Activated CD8-positive, alpha-beta memory T cell treated with anti-CD3 and anti-CD28 coated beads for 48 hours (primary cell): Measurements from ENCODE around the gene MRPL40.
A peak's percentile ranks its signal among the peaks of the same experiment; 100 is the strongest.

Experiments
- DNase-seq, 3 experiments: peaks; one replicate each; pipeline ENCODE4 v3.0.0-alpha.2; 2020; ENCODE audit warnings: low read depth in 2 of 3, low spot score in 2 of 3

Gene MRPL40

GRCh38 chr22:19461506-19461905 is 29.2 kb downstream of the MRPL40 start:
- DNase-seq = no peak

- DNase-seq = no peak
These were observed 30.7 kb downstream of the MRPL40 start for GRCh38 chr22:19463008-19463407.

DNA sequence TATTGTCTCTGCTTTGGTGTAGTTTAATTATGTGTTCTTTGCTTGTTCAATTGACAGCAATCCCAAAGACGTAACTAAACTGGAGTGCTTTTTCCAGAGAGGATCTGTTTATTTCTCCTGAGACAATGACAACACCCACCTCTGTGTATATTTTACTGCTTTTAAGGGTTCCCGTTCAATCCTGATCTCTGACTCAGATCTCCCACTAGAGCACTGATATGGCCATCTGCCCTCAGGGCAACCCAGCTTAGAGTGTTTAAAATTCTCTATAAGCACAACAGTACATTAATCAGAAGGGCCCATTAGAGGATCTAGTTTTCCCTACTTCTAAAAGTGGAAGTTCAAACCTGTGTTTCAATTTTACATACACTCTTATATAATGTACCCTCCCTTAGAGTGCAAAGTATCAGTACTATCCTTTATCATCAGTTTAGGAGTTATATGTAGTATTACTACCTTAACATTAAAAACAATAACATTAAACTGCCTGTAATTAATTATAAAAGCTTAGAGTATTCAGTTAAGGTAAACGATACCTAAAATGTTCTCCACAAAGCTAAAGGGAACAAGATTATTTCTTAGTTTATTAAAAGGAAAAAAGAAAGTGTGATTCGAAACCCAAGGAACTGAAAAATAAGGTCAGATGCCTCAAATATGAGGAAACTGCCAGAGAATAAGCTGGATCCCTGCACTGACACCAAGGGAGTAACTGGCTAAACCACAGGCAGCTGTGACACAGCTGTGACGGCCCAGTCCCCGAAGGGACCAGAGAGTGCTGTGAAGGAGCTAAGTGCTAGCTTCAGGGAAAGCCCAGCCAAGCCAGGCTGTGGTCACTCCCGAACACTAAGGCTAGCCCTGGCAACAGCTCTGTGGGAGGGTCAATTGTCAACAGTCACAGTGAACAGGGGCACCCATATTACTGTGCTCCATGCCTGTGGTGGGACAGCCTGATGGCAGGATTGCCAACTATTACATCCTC is 31.4 kb downstream of the MRPL40 start:
- no peak for DNase-seq

DNA sequence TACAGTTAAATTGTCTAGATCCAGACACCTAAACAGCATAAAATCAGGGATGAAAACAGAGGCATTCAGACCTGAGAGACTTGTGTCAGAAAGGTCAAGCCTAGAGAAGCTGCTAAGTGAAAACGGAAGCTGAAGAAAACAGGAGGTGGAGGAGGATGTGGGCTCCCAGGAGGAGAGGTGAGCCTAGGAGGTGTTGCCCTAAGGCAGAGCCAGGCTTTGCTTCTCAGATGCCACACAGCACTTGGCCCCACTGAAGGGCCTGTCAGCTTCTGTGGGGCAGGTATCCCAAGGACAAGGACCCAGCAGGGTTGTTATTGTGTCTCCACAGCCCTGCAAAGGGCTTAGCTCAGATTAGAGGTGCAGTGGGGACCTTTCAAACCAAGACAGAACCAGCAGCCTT is 32.2 kb downstream of the MRPL40 start:
- no peak for DNase-seq

GRCh38 chr22:19464975-19465374 is 32.6 kb downstream of the MRPL40 start:
- DNase-seq = no peak

GRCh38 chr22:19466126-19466716 is 33.9 kb downstream of the MRPL40 start:
- DNase-seq = no peak

GRCh38 chr22:19466848-19467752 is 34.8 kb downstream of the MRPL40 start:
- DNase-seq = no peak

DNA sequence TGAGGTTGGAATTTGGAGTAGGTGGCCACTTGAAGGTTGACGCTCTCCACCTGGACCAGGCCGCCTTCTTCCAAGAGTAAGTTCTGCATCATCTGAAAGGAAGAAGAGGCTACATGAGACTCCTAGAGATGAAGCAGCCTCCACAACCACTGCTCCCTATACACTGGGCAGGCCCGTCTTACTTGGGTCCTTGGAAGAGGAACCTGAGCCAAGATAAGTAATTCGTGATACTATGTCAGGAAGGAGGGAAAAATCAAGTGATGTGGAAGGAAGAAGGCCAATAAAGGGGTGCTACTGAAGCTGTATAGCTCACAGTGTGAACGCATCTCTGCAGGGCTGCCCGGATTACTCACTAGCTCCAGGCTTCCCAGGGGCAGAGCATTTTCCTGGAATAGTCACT is 35.6 kb downstream of the MRPL40 start:
- DNase-seq = no peak

GRCh38 chr22:19469421-19469820 is 37.1 kb downstream of the MRPL40 start:
- no peak for DNase-seq

GRCh38 chr22:19470010-19470409 is 37.7 kb downstream of the MRPL40 start:
- no peak for DNase-seq

- no peak for DNase-seq
These were observed 39.2 kb downstream of the MRPL40 start for GRCh38 chr22:19471572-19471971.

DNA sequence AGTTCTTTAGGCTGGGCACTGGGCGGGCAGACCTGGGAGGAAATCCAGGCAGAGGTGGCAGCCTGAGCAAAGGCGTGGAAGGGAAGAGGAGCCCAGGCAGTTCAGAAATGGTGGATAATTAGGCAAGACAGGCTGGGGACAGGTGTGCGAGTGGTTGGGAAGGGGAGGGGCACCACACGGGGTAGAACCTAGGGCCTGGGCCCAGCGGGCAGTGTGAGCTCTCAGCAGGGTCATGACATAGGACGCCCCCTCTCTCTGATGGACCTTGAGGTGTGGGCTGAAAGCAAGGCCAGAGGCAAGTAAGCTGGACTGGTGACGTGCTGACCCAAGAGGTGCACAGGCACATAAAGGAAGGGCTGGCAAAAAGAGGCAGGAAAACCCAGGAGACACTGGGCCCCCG is 39.9 kb downstream of the MRPL40 start:
- DNase-seq = no peak

DNA sequence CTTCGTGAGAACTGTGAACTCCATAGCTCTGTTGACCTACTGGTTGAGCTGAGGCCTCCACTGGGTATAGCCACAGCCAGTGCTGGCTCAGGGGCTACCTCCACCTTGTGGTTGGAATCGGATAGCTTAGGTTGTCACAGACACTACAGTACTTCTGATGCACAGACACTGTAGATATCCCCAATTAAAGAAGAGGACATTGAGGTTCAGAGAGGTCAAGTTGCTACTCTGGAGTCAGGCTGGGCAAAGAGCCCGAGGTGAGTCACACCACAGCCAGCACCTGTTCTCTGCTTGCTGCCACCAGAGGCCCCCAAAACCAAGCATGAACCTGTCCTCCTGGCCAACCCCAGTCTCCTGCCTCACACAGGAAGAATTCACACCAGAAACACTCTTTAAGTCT is 41.2 kb downstream of the MRPL40 start:
- no peak for DNase-seq

DNA sequence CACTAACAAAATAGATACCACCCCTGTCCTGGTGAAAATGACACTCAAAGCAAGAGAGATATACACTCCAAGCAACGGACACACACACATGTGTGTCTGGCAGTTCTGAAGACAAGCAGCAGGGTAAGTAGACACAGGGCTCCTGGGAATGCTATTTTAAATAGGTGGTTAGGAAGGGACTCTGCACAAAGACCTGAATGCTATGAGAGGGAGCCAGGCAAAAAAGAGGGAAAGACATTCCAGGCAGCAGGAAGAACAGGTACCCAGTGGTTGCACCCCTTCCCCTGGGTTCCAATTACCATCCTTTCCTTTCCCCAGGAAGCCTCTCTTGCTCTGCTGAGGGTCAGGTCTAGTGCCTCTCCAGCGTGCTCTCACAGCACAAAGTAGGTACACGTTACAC is 43.7 kb downstream of the MRPL40 start:
- DNase-seq = no peak

- DNase-seq = no peak
These were observed 45.1 kb downstream of the MRPL40 start for GRCh38 chr22:19477321-19478044.

GRCh38 chr22:19478045-19478900 is 45.9 kb downstream of the MRPL40 start:
- DNase-seq = no peak

DNA sequence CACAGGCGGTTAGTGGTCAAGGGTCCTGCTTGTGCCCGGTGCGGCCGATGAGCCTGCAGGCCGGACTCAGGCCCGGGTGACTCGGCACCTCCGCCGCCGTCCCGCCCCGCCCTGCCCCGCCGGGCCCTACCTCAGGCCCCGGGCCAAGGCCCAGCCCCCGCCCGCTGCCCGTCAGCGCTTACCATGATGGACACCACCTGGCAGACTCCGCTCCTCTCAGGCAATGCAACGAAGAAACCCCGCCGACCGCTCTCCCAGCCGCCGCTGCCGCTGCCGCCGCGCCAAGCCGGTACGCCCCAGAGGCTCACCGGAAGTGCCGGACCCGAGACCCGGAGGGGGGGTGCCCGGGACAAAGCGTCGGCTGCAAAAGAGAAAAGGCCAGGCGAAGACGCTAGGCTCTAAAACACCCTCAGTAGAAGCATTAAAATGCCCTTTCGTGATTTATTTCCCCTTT is 46.6 kb downstream of the MRPL40 start, which contains the start of gene UFD1:
Gene UFD1, minus strand, starts transcription at position 293 of the 454 bp plus-strand sequence. Its CDS starts 108 bp downstream, at position 185.
- peak; percentile 56 to 66 (median 56) for DNase-seq

- DNase-seq = peak; percentile 72 to 85 (median 77)
These were observed 47.2 kb downstream of the MRPL40 start, which contains the start of gene CDC45 for GRCh38 chr22:19479355-19480172. Gene CDC45 (plus strand): TSS chr22:19479920. CDS start chr22:19479969, 49 bp downstream.

GRCh38 chr22:19480173-19480568 is 47.8 kb downstream of the MRPL40 start:
- DNase-seq = peak in 1 of 3 experiments; percentile 4
